ENCODE measurements around the gene NAPA. TPM values are rescaled to one million over a fixed set of nuclear protein-coding genes. Genes with fewer than 3 reads are reported as not detected.
A peak's percentile ranks its signal among the peaks of the same experiment; 100 is the strongest.

NAPA gene
- total and polyA plus RNA-seq, 2 of the 13 experiments (the other 11 are each of a cell fraction or from before 2014, with no cell fraction given), result 32.6 to 65.9 TPM

GRCh38 chr19:47514869-47515588, at the start of gene NAPA (continued):
- TF ChIP-seq ZNF710 (CRISPR knock-in tag; IDR thresholded peaks at IDR 0.05; ENCODE audit: borderline replicate concordance) (no peak; the same call in 1 of the 2 replicates), BRD4 (CRISPR knock-in tag; IDR thresholded peaks at IDR 0.05) (no peak), RARG (CRISPR knock-in tag; IDR thresholded peaks at IDR 0.05; ENCODE audit: low read depth) (no peak), RFXANK (CRISPR knock-in tag; IDR thresholded peaks at IDR 0.05) (peak; percentile 31; the same call in 1 of the 2 replicates), ZNF30 (CRISPR knock-in tag; IDR thresholded peaks at IDR 0.05) (no peak), ZNF331 (CRISPR knock-in tag; IDR thresholded peaks at IDR 0.05) (peak; percentile 41; the same call in 1 of the 2 replicates), ZNF160 (CRISPR knock-in tag; IDR thresholded peaks at IDR 0.05) (no peak), ZC3H4 (CRISPR knock-in tag; IDR thresholded peaks at IDR 0.05; ENCODE audit: borderline replicate concordance) (no peak), HOXA9 (CRISPR knock-in tag; IDR thresholded peaks at IDR 0.05; ENCODE audit: borderline replicate concordance) (0 out of 2 replicates have a peak, but pooled peaks have one; percentile 41), SMC3 (IDR thresholded peaks at IDR 0.05; ENCODE audit: low read length) (no peak), PPARG (CRISPR knock-in tag; conservative IDR thresholded peaks at IDR 0.05) (no peak; the same call in 1 of the 2 replicates), ZNF670 (CRISPR knock-in tag; IDR thresholded peaks at IDR 0.05; ENCODE audit: borderline replicate concordance) (0 out of 2 replicates have a peak, but pooled peaks have one; percentile 62), ZNF672 (CRISPR knock-in tag; IDR thresholded peaks at IDR 0.05) (no peak), ZNF766 (CRISPR knock-in tag; IDR thresholded peaks at IDR 0.05; ENCODE audit: borderline replicate concordance) (peak; percentile 71; the same call in 1 of the 2 replicates), SOX5 (CRISPR knock-in tag; IDR thresholded peaks at IDR 0.05; ENCODE audit: borderline replicate concordance) (peak; percentile 45; the same call in 1 of the 2 replicates), ZMYM3 (CRISPR knock-in tag; IDR thresholded peaks at IDR 0.05) (peak; percentile 39; the same call in 1 of the 2 replicates), KLF15 (CRISPR knock-in tag; IDR thresholded peaks at IDR 0.05; ENCODE audit: borderline replicate concordance) (no peak), GPBP1L1 (CRISPR knock-in tag; IDR thresholded peaks at IDR 0.05) (no peak), REPIN1 (CRISPR knock-in tag; IDR thresholded peaks at IDR 0.05; ENCODE audit: borderline replicate concordance, low read depth) (no peak; the same call in 1 of the 2 replicates), NR2F6 (IDR thresholded peaks at IDR 0.05) (no peak), NR2F6 (CRISPR knock-in tag; IDR thresholded peaks at IDR 0.05) (0 out of 2 replicates have a peak, but pooled peaks have one; percentile 13), ATF6 (CRISPR knock-in tag; conservative IDR thresholded peaks at IDR 0.05) (no peak), ZNF569 (CRISPR knock-in tag; IDR thresholded peaks at IDR 0.05; ENCODE audit: borderline replicate concordance) (no peak), HOXD1 (CRISPR knock-in tag; IDR thresholded peaks at IDR 0.05) (no peak), NRL (CRISPR knock-in tag; IDR thresholded peaks at IDR 0.05; ENCODE audit: borderline replicate concordance) (peak; percentile 50; the same call in 1 of the 2 replicates), ETV5 (CRISPR knock-in tag; IDR thresholded peaks at IDR 0.05; ENCODE audit: borderline replicate concordance) (peak; percentile 50; the same call in 1 of the 2 replicates), BCL6 (CRISPR knock-in tag; IDR thresholded peaks at IDR 0.05) (0 out of 2 replicates have a peak, but pooled peaks have one; percentile 23)
